ENCODE measurements around the gene MS4A8. TPM values are rescaled to one million over a fixed set of nuclear protein-coding genes. Genes with fewer than 3 reads are reported as not detected.
"Not testable (repeated sequence)": the region's sequence is repeated elsewhere in the genome, so short reads cannot be mapped to it uniquely, and the experiment has no call there.

Gene MS4A8
- total RNA-seq, 1 experiment from 2014 or later, result not detected

DNA sequence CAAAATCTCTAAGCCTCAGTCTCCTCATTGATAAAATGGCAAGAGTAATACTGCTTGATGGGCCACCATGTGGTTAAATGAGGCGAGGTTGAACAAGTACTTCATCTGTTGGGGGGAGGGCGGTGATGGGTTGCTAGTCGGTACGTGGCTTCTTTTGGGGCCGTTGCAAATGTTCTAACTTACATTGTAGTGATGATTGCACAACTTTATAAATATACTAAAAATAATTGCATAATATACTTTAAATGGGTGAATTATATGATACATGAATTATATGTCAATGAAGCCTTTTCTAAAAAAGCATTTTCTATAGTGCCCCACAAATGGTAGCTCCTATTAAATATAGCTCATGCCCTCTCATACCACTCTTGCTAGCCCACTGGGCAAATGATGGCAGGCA lies 6.5 kb downstream of the MS4A8 start:
- Mint-ChIP-seq H3K27ac (ENCODE audit: low read depth, unreplicated experiment) (no peak overlapping the region), H3K27me3 (ENCODE audit: insufficient read depth, unreplicated experiment) (no peaks in the 10 kb centered on the region), H3K9me3 (ENCODE audit: unreplicated experiment) (no peaks in the 10 kb centered on the region), H3K4me1 (ENCODE audit: insufficient read depth, unreplicated experiment) (no peaks in the 10 kb centered on the region), H3K36me3 (ENCODE audit: insufficient read depth, unreplicated experiment) (no peaks in the 10 kb centered on the region), H3K4me3 (ENCODE audit: unreplicated experiment) (no peak overlapping the region)
- CTCF ChIA-PET, result no interaction called here
- intact Hi-C loops (cut with micrococcal nuclease), result no loop called here
- BruUV-seq (replicated peaks), result no TSS peak
- POLR2A ChIA-PET, result no interaction called here
- no peak for DNase-seq (ENCODE audit: unreplicated experiment)
- TF ChIP-seq, protein P1, sequence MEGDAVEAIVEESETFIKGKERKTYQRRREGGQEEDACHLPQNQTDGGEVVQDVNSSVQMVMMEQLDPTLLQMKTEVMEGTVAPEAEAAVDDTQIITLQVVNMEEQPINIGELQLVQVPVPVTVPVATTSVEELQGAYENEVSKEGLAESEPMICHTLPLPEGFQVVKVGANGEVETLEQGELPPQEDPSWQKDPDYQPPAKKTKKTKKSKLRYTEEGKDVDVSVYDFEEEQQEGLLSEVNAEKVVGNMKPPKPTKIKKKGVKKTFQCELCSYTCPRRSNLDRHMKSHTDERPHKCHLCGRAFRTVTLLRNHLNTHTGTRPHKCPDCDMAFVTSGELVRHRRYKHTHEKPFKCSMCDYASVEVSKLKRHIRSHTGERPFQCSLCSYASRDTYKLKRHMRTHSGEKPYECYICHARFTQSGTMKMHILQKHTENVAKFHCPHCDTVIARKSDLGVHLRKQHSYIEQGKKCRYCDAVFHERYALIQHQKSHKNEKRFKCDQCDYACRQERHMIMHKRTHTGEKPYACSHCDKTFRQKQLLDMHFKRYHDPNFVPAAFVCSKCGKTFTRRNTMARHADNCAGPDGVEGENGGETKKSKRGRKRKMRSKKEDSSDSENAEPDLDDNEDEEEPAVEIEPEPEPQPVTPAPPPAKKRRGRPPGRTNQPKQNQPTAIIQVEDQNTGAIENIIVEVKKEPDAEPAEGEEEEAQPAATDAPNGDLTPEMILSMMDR (IDR thresholded peaks at IDR 0.05; ENCODE audit: unreplicated experiment), result no peak

- Mint-ChIP-seq H3K36me3 (ENCODE audit: insufficient read depth, unreplicated experiment) (no peaks in the 10 kb centered on the region), H3K27ac (ENCODE audit: low read depth, unreplicated experiment) (no peak overlapping the region), H3K4me3 (ENCODE audit: unreplicated experiment) (no peak overlapping the region), H3K27me3 (ENCODE audit: insufficient read depth, unreplicated experiment) (no peaks in the 10 kb centered on the region), H3K9me3 (ENCODE audit: unreplicated experiment) (no peaks in the 10 kb centered on the region), H3K4me1 (ENCODE audit: insufficient read depth, unreplicated experiment) (no peaks in the 10 kb centered on the region)
- ChIA-PET CTCF (interaction anchor here (0.6 kb wide), 1 partner anchor 1042 kb away, joined by 3 read pairs; no protein-coding TSS in a partner anchor), POLR2A (interaction anchor here (0.7 kb wide), 1 partner anchor 13 kb away, joined by 3 read pairs; no protein-coding TSS in a partner anchor)
- TF ChIP-seq, protein P1 (IDR thresholded peaks at IDR 0.05; ENCODE audit: unreplicated experiment), result no peak
- BruUV-seq (replicated peaks), result no TSS peak
- DNase-seq (ENCODE audit: unreplicated experiment), result no peak
- intact Hi-C loops (cut with micrococcal nuclease), result no loop called here
Observed at GRCh38 chr11:60706931-60707330, 7.5 kb downstream of the MS4A8 start.

DNA sequence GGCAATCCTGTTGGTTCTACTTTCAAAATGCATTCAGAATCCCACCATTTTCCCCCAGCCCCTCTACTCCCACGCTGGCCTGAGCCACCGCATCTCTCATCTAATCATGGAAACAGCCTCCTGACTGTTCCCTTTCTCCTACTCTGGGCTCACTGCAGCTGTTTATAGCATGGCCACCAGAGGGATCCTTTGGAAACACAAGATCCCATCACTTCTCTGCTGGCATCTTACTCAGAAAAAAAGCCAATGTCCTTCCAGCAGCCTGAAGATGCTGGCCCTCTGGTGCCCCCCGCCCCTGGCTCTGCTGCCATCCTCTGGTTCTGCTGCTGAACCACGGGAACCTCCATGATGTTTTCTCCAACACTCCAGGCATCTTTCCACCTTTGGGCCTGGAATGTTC lies 11.1 kb downstream of the MS4A8 start:
- no TSS peak for BruUV-seq (replicated peaks)
- ChIA-PET CTCF (no interaction called here), POLR2A (no interaction called here)
- H3K9me3 Mint-ChIP-seq (ENCODE audit: unreplicated experiment), result no peaks in the 10 kb centered on the region
- TF ChIP-seq, protein P1 (IDR thresholded peaks at IDR 0.05; ENCODE audit: unreplicated experiment), result no peak
- H3K4me1 Mint-ChIP-seq (ENCODE audit: insufficient read depth, unreplicated experiment), result no peaks in the 10 kb centered on the region
- H3K27me3 Mint-ChIP-seq (ENCODE audit: insufficient read depth, unreplicated experiment), result peaks cover 10% of the 10 kb centered on the region
- H3K27ac Mint-ChIP-seq (ENCODE audit: low read depth, unreplicated experiment), result no peak overlapping the region
- H3K36me3 Mint-ChIP-seq (ENCODE audit: insufficient read depth, unreplicated experiment), result no peaks in the 10 kb centered on the region
- intact Hi-C loops (cut with micrococcal nuclease), result no loop called here
- DNase-seq (ENCODE audit: unreplicated experiment), result peak; percentile 6
- no peak overlapping the region for H3K4me3 Mint-ChIP-seq (ENCODE audit: unreplicated experiment)

- Mint-ChIP-seq H3K27ac (ENCODE audit: low read depth, unreplicated experiment) (no peak overlapping the region), H3K4me1 (ENCODE audit: insufficient read depth, unreplicated experiment) (no peaks in the 10 kb centered on the region), H3K9me3 (ENCODE audit: unreplicated experiment) (no peaks in the 10 kb centered on the region), H3K4me3 (ENCODE audit: unreplicated experiment) (no peak overlapping the region), H3K27me3 (ENCODE audit: insufficient read depth, unreplicated experiment) (peaks cover 10% of the 10 kb centered on the region), H3K36me3 (ENCODE audit: insufficient read depth, unreplicated experiment) (no peaks in the 10 kb centered on the region)
- TF ChIP-seq, protein P1 (IDR thresholded peaks at IDR 0.05; ENCODE audit: unreplicated experiment), result no peak
- intact Hi-C loops (cut with micrococcal nuclease), result no loop called here
- CTCF ChIA-PET, result no interaction called here
- POLR2A ChIA-PET, result no interaction called here
- DNase-seq (ENCODE audit: unreplicated experiment), result no peak
- BruUV-seq (replicated peaks), result no TSS peak
Observed at GRCh38 chr11:60711276-60711675, 11.9 kb downstream of the MS4A8 start.

DNA sequence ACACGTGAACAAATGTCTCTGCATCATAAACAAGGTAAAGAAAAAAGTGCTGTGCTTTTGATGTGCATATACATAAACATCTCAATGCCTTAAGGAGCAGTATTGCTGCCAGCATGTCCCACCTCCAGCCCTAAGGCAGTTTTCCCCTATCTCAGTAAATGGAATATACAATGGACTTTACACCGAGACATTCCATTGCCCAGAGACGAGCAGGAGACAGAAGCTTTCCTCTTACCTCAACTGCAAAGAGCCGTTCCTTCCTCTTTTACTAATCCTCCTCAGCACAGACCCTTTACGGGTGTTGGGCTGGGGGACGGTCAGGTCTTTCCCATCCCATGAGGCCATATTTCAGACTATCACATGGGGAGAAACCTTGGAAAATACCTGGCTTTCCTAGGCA lies 14.0 kb downstream of the MS4A8 start:
- H3K4me3 Mint-ChIP-seq (ENCODE audit: unreplicated experiment); CTCF ChIA-PET; H3K9me3 Mint-ChIP-seq (ENCODE audit: unreplicated experiment); BruUV-seq (replicated peaks); DNase-seq (ENCODE audit: unreplicated experiment); H3K4me1 Mint-ChIP-seq (ENCODE audit: insufficient read depth, unreplicated experiment); POLR2A ChIA-PET; H3K27ac Mint-ChIP-seq (ENCODE audit: low read depth, unreplicated experiment); intact Hi-C loops (cut with micrococcal nuclease); H3K36me3 Mint-ChIP-seq (ENCODE audit: insufficient read depth, unreplicated experiment): not testable (repeated sequence)
- H3K27me3 Mint-ChIP-seq (ENCODE audit: insufficient read depth, unreplicated experiment), result peaks cover 10% of the 10 kb centered on the region

All from MCF 10A (cell line).